BE2C (cell line): ENCODE measurements around the gene PLPP7.

Experiments used
- DNase-seq: peaks from one replicate; pipeline ENCODE4 v3.0.0-alpha.2; 2020
- H3K27me3 ChIP-seq: fragments of 250-450 bp; sonication (Bioruptor Pico); 2 replicates; pipeline ENCODE4 v1.5.1; 2020; ENCODE audit warnings: mild to moderate bottlenecking
- H3K36me3 ChIP-seq: fragments of 250-450 bp; sonication (Bioruptor Pico); 2 replicates; pipeline ENCODE4 v1.5.1; 2020; ENCODE audit warnings: mild to moderate bottlenecking
- H3K4me1 ChIP-seq: fragments of 250-450 bp; sonication (Bioruptor Pico); 2 replicates; pipeline ENCODE4 v1.5.1; 2020
- H3K4me3 ChIP-seq: 2 replicates; pipeline ENCODE4 v1.5.1; 2011; ENCODE audit warnings: low read depth, low read length
- H3K9me3 ChIP-seq: fragments of 250-450 bp; sonication (Bioruptor Pico); 2 replicates; pipeline ENCODE4 v1.5.1; 2020
- CTCF ChIP-seq: IDR thresholded peaks from 2 replicates; pipeline ENCODE4 v1.5.1; 2012; ENCODE audit warnings: mild to moderate bottlenecking, low read depth, low read length

Gene PLPP7

GRCh38 chr9:131299346-131299960 is 9.9 kb downstream of the PLPP7 start:
- no peak for DNase-seq
- no peaks in the 10 kb centered on the region for H3K9me3 ChIP-seq
- no peaks in the 10 kb centered on the region for H3K27me3 ChIP-seq
- H3K4me3 ChIP-seq = no peak overlapping the region
- no peak for TF ChIP-seq CTCF
- peaks cover 4% of the 10 kb centered on the region for H3K4me1 ChIP-seq
- H3K36me3 ChIP-seq = no peaks in the 10 kb centered on the region

GRCh38 chr9:131299961-131300347 is 10.4 kb downstream of the PLPP7 start:
- no peak for DNase-seq
- Histone ChIP-seq H3K36me3 (no peaks in the 10 kb centered on the region), H3K4me3 (no peak overlapping the region), H3K27me3 (no peaks in the 10 kb centered on the region), H3K9me3 (no peaks in the 10 kb centered on the region), H3K4me1 (peaks cover 4% of the 10 kb centered on the region)
- TF ChIP-seq CTCF = no peak

- no peaks in the 10 kb centered on the region for H3K9me3 ChIP-seq
- no peak for DNase-seq
- TF ChIP-seq CTCF = no peak
- no peaks in the 10 kb centered on the region for H3K27me3 ChIP-seq
- H3K36me3 ChIP-seq = no peaks in the 10 kb centered on the region
- H3K4me1 ChIP-seq = peaks cover 4% of the 10 kb centered on the region
- no peak overlapping the region for H3K4me3 ChIP-seq
Measured at GRCh38 chr9:131300444-131300843, 10.9 kb downstream of the PLPP7 start.

- DNase-seq = no peak
- TF ChIP-seq CTCF = no peak
- H3K9me3 ChIP-seq = no peaks in the 10 kb centered on the region
- H3K36me3 ChIP-seq = no peaks in the 10 kb centered on the region
- no peak overlapping the region for H3K4me3 ChIP-seq
- no peaks in the 10 kb centered on the region for H3K27me3 ChIP-seq
- H3K4me1 ChIP-seq = peaks cover 4% of the 10 kb centered on the region
Measured at GRCh38 chr9:131302244-131303075, 12.9 kb downstream of the PLPP7 start.

- DNase-seq = no peak
- no peaks in the 10 kb centered on the region for H3K4me1 ChIP-seq
- TF ChIP-seq CTCF = no peak
Measured at GRCh38 chr9:131303381-131304321, 14.1 kb downstream of the PLPP7 start.

More at GRCh38 chr9:131303381-131304321, 14.1 kb downstream of the PLPP7 start:
- Histone ChIP-seq H3K36me3 (no peaks in the 10 kb centered on the region), H3K9me3 (no peaks in the 10 kb centered on the region), H3K4me3 (no peak overlapping the region), H3K27me3 (no peaks in the 10 kb centered on the region)
